Measurements from ENCODE around the gene NUDT1. TPM values are rescaled to one million over a fixed set of nuclear protein-coding genes. Genes with fewer than 3 reads are reported as not detected.

NUDT1 gene
- total RNA-seq, 1 experiment from 2014 or later: 47.4 TPM

DNA sequence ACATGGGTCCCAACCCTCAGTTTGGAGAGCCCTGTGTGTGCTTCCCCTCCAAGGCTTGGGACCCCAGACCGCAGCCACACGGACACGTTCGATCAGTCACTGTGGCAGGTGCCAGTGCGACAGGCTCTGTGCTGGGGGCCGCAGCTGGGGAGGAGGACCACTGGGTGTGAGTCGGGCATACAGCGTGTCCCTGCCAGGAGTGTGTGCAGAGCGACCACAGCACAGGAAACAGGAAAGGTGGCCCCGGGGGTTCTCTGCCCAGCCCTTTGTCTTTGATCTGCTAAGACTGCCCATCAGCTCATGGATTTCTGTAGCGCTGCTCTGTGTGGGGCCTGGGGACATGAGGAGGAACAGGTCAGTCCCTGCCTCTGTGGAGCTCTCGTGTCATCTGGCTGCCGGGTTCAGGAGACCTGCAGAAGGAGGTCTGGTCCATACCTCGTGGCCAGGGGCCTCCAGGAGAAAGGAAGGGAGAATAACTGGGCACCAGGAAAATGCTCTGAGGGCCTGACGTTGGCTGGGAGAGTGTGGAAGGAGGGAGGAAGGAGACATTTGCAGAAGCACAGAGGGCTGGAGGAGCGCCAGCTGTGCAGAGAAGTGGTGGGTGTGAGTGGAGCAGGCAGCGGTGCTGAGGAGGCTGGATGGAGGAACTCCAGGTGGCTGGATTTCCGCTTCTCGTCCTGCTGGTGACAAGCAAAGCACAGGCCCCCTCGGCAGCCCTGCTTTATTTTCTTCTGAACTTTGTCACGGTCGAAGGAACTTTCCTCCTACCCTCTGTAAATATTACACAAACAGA lies 4.1 kb downstream of the NUDT1 start:
- intact Hi-C loops (cut with micrococcal nuclease): loop anchor here (2.0 kb wide), 1 partner anchor 103 kb away; no protein-coding TSS in a partner anchor
- CTCF ChIA-PET: no interaction called here

More for the DNA sequence above, 4.1 kb downstream of the NUDT1 start:
- H3K79me2 ChIP-seq (ENCODE audit: insufficient read depth, low read length): peaks cover 28% of the 10 kb centered on the region
- ChIA-PET POLR2A (no interaction called here), RAD21 (ENCODE audit: low non-redundant PET in 1 of 2, low total read pairs in 2 of 2, uncharacterized antibody in 2 of 2, unreplicated experiment in 2 of 2) (no interaction called here)
- ATAC-seq: no peak
- no peak overlapping the region for H3K4me2 ChIP-seq (ENCODE audit: low read length)
- no peak overlapping the region for H3K27ac ChIP-seq (ENCODE audit: low read depth, low read length)
- no peak for TF ChIP-seq POLR2A (IDR thresholded peaks at IDR 0.05; ENCODE audit: borderline replicate concordance, extremely low read depth, insufficient read depth, insufficient read length)
- TF ChIP-seq ZNF274 (IDR thresholded peaks at IDR 0.05; ENCODE audit: low read depth, low read length): no peak
- TF ChIP-seq ELF1 (IDR thresholded peaks at IDR 0.05; ENCODE audit: borderline replicate concordance, low read depth): no peak
- TF ChIP-seq CTCF (IDR thresholded peaks at IDR 0.05 in 2 of 3, conservative IDR thresholded peaks at IDR 0.05 in 1 of 3; ENCODE audit: borderline replicate concordance in 1 of 3, insufficient read depth in 1 of 3, low read depth in 2 of 3, low read length in 2 of 3): no peak
- no peak for TF ChIP-seq RAD21 (IDR thresholded peaks at IDR 0.05; ENCODE audit: low read depth)
- no peak for TF ChIP-seq FOSL1 (IDR thresholded peaks at IDR 0.05; ENCODE audit: low read depth)
- no peak for TF ChIP-seq JUND (IDR thresholded peaks at IDR 0.05)
- TF ChIP-seq MAX (IDR thresholded peaks at IDR 0.05): no peak
- no peak for TF ChIP-seq EZH2 (IDR thresholded peaks at IDR 0.05)
- no peak for TF ChIP-seq EGR1 (IDR thresholded peaks at IDR 0.05; ENCODE audit: low read depth)
- no peak overlapping the region for H3K9ac ChIP-seq (ENCODE audit: low read length)
- no peaks in the 10 kb centered on the region for H4K20me1 ChIP-seq (ENCODE audit: insufficient read depth)
- no peaks in the 10 kb centered on the region; a peak in 1 of 4 replicates for H3K36me3 ChIP-seq (ENCODE audit: control insufficient read depth in 1 of 2, insufficient read depth in 2 of 2, low read length in 2 of 2)
- no TSS peak for BruUV-seq (replicated peaks)
- no peaks in the 10 kb centered on the region for H3K27me3 ChIP-seq (ENCODE audit: insufficient read depth, low read length)
- H3K4me3 ChIP-seq (replicated peaks in 1 of 2; ENCODE audit: low read depth in 1 of 2, low read length in 2 of 2): no peak overlapping the region
- peaks cover 9 to 21% of the 10 kb centered on the region in 2 experiments for H3K4me1 ChIP-seq (ENCODE audit: control insufficient read depth in 1 of 2, insufficient read depth in 2 of 2, low read length in 2 of 2)
- no peaks in the 10 kb centered on the region for H3K9me3 ChIP-seq (ENCODE audit: control insufficient read depth in 1 of 2, insufficient read depth in 1 of 2, low read depth in 1 of 2, low read length in 2 of 2)
- no peaks in the 10 kb centered on the region for H3K9me2 ChIP-seq (ENCODE audit: insufficient read depth)
- DNase-seq (ENCODE audit: low read depth, low spot score): no peak
- no peak overlapping the region for H2AFZ ChIP-seq (ENCODE audit: low read depth, low read length, poor library complexity, severe bottlenecking)
